Natural killer cell (primary cell): Measurements from ENCODE around the gene KIAA1671. TPM values are rescaled to one million over a fixed set of nuclear protein-coding genes. Genes with fewer than 3 reads are reported as not detected.

Source experiments
- ATAC-seq, 3 donors: fragments of 150-1000 bp in 2 of 3; fragments of 200-7000 bp in 1 of 3; cut with Tn5 transposase; 1 replicate in 1 of 3; 2 replicates in 2 of 3; pipeline ENCODE4 v1.10.0; 2021; ENCODE audit warnings: mild to moderate bottlenecking in 2 of 3, moderate library complexity in 2 of 3
- DNase-seq, 2 donors: peaks; one replicate each; pipeline versions ENCODE4 v3.0.0 to v3.0.0-alpha.2; 2013 to 2021; ENCODE audit warnings: mixed read lengths in 1 of 2
- H3K27ac ChIP-seq: one replicate; pipeline ENCODE4 v1.5.1; 2013; ENCODE audit warnings: mild to moderate bottlenecking, low read length
- H3K27me3 ChIP-seq: one replicate; pipeline ENCODE4 v1.6.1; 2013; ENCODE audit warnings: low read length; ENCODE audit not compliant: control insufficient read depth, insufficient read depth
- H3K36me3 ChIP-seq: one replicate; pipeline ENCODE4 v1.6.1; 2013; ENCODE audit warnings: low read length; ENCODE audit not compliant: control insufficient read depth, insufficient read depth
- H3K4me1 ChIP-seq: one replicate; pipeline ENCODE4 v1.6.1; 2013; ENCODE audit warnings: low read length; ENCODE audit not compliant: control insufficient read depth, insufficient read depth
- H3K4me3 ChIP-seq: one replicate; pipeline ENCODE4 v1.5.1; 2013; ENCODE audit warnings: low read length
- H3K9me3 ChIP-seq: one replicate; pipeline ENCODE4 v1.6.1; 2013; ENCODE audit warnings: low read length; ENCODE audit not compliant: control insufficient read depth, insufficient read depth
- H3K27ac Mint-ChIP-seq, 2 donors: one replicate each; pipeline ENCODE4 v1.8.0; 2022; ENCODE audit warnings: mild to moderate bottlenecking in 2 of 2, mixed read lengths in 2 of 2, moderate library complexity in 1 of 2
- H3K27me3 Mint-ChIP-seq, 2 donors: one replicate each; pipeline ENCODE4 v1.8.0; 2022; ENCODE audit warnings: low read depth in 2 of 2, mixed read lengths in 2 of 2
- H3K36me3 Mint-ChIP-seq: one replicate; pipeline ENCODE4 v1.8.0; 2022; ENCODE audit warnings: mixed read lengths
- H3K4me1 Mint-ChIP-seq, 2 donors: one replicate each; pipeline ENCODE4 v1.8.0; 2022; ENCODE audit warnings: mixed read lengths in 2 of 2
- H3K4me3 Mint-ChIP-seq: one replicate; pipeline ENCODE4 v1.8.0; 2022; ENCODE audit warnings: mild to moderate bottlenecking, moderate library complexity, mixed read lengths
- H3K9me3 Mint-ChIP-seq, 2 donors: one replicate each; pipeline ENCODE4 v1.8.0; 2022; ENCODE audit warnings: mixed read lengths in 2 of 2
- WGBS: methylation state at CpG from one replicate; pipeline ENCODE4 v1.1.7; 2013; ENCODE audit warnings: missing lambda C conversion rate; ENCODE audit not compliant: insufficient coverage; 5-methylcytosine and 5-hydroxymethylcytosine counted together
- intact Hi-C: fragments of 100-400 bp; cut with micrococcal nuclease; formaldehyde crosslinking; loops from one replicate; pipeline ENCODE4 v1.14.2; 2022
- total RNA-seq, 4 donors: library from RNA; stranded (reverse); fragments of 120-200 nt in 1 of 4; gene quantifications; one replicate each; pipeline versions ENCODE4 v1.2.3 to v1.2.4, GENCODE V29; 2013 to 2022
- TF ChIP-seq, protein P1 (sequence below): fragments of 200-600 bp; IDR thresholded peaks from one replicate; pipeline ENCODE4 v1.8.0; 2022; ENCODE audit warnings: antibody characterized with exemption

KIAA1671 gene
- total RNA-seq, 3 donors from 2014 or later (not counting 1 experiment from before 2014, with no cell fraction given) = 3.6 to 24.0 (median 7.3) TPM

GRCh38 chr22:25067851-25068421, 115.4 kb downstream of the KIAA1671 start:
- Mint-ChIP-seq H3K4me3 (peak overlapping the region; percentile 92), H3K27ac (peak overlapping the region; percentile 92 to 97), H3K27me3 (no peaks in the 10 kb centered on the region), H3K36me3 (no peaks in the 10 kb centered on the region), H3K4me1 (peaks cover 56 to 83% of the 10 kb centered on the region in 2 donors), H3K9me3 (no peaks in the 10 kb centered on the region)
- TF ChIP-seq, protein P1, sequence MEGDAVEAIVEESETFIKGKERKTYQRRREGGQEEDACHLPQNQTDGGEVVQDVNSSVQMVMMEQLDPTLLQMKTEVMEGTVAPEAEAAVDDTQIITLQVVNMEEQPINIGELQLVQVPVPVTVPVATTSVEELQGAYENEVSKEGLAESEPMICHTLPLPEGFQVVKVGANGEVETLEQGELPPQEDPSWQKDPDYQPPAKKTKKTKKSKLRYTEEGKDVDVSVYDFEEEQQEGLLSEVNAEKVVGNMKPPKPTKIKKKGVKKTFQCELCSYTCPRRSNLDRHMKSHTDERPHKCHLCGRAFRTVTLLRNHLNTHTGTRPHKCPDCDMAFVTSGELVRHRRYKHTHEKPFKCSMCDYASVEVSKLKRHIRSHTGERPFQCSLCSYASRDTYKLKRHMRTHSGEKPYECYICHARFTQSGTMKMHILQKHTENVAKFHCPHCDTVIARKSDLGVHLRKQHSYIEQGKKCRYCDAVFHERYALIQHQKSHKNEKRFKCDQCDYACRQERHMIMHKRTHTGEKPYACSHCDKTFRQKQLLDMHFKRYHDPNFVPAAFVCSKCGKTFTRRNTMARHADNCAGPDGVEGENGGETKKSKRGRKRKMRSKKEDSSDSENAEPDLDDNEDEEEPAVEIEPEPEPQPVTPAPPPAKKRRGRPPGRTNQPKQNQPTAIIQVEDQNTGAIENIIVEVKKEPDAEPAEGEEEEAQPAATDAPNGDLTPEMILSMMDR = no peak
- peak; percentile 72 to 96 for DNase-seq
- intact Hi-C loops = loop anchor here (1.0 kb wide), 1 partner anchor 13 kb away; no protein-coding TSS in a partner anchor
- H3K9me3 ChIP-seq = no peaks in the 10 kb centered on the region
- no peaks in the 10 kb centered on the region for H3K36me3 ChIP-seq
- no peaks in the 10 kb centered on the region for H3K27me3 ChIP-seq
- H3K27ac ChIP-seq = peak overlapping the region; percentile 83
- WGBS = 33% methylated on average over 18 of the region's 18 CpGs
- peak; percentile 86 to 95 (median 89) for ATAC-seq
- H3K4me3 ChIP-seq = no peak overlapping the region
- peaks cover 89% of the 10 kb centered on the region for H3K4me1 ChIP-seq

DNA sequence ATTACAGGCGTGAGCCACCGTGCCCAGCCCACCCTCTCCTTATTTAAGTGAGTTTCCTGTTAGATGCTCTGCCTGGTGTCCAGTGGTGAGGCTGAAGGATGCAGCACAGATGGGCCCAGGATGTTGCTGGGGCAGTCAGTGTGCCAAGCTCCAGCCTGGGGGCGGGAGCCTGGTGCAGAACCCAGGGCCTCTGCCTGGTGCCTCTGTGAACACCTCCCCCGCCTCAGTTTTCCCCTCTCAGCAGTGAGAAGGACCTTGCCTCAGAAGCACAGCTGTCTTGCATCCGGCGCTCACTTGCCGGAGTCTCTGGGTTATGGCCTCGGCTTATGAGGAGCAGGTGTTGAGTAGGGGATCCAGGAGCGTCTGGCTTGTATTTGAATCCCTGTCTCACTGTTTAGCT, 116.2 kb downstream of the KIAA1671 start:
- ATAC-seq (no peak), DNase-seq (peak in 1 of 2 donors; percentile 69)
- Mint-ChIP-seq H3K27ac (peak overlapping the region; percentile 92 to 97), H3K27me3 (no peaks in the 10 kb centered on the region), H3K4me1 (peaks cover 56 to 83% of the 10 kb centered on the region in 2 donors), H3K36me3 (no peaks in the 10 kb centered on the region), H3K9me3 (no peaks in the 10 kb centered on the region), H3K4me3 (peak overlapping the region; percentile 92)
- Histone ChIP-seq H3K36me3 (no peaks in the 10 kb centered on the region), H3K4me3 (no peak overlapping the region), H3K9me3 (no peaks in the 10 kb centered on the region), H3K27ac (peak overlapping the region; percentile 22), H3K4me1 (peaks cover 86% of the 10 kb centered on the region), H3K27me3 (no peaks in the 10 kb centered on the region)
- intact Hi-C loops = loop anchor here (1.0 kb wide), 1 partner anchor 13 kb away; no protein-coding TSS in a partner anchor
- TF ChIP-seq, protein P1 = no peak
- WGBS = 70% methylated on average over 9 of the region's 9 CpGs

DNA sequence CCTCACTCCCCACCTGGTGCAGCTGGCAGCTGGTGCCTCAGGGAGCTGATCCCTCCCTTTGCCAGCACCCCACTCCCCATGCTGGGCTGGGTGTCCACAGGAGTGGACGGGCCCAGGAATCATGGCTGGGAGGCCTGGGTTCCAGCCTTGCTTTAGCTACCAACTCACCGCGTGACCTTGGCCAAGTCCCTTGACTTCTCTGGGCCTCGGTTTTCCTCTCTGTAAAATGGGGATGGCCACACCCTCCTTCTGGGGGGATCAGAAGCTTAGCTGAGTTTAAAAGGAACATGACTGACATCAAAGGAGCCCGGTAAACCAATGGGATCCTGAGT, 116.9 kb downstream of the KIAA1671 start:
- H3K36me3 Mint-ChIP-seq = no peaks in the 10 kb centered on the region
- peaks cover 59 to 87% of the 10 kb centered on the region in 2 donors for H3K4me1 Mint-ChIP-seq
- H3K36me3 ChIP-seq = no peaks in the 10 kb centered on the region
- TF ChIP-seq, protein P1 = no peak
- H3K4me3 ChIP-seq = no peak overlapping the region
- H3K9me3 Mint-ChIP-seq = no peaks in the 10 kb centered on the region
- peak overlapping the region; percentile 92 for H3K4me3 Mint-ChIP-seq
- peak overlapping the region; percentile 92 for H3K27ac Mint-ChIP-seq
- H3K27me3 ChIP-seq = no peaks in the 10 kb centered on the region
- H3K27me3 Mint-ChIP-seq = no peaks in the 10 kb centered on the region
- DNase-seq = no peak
- WGBS = 66% methylated on average over 5 of the region's 5 CpGs
- no peak for ATAC-seq
- H3K9me3 ChIP-seq = no peaks in the 10 kb centered on the region
- H3K27ac ChIP-seq = no peak overlapping the region
- intact Hi-C loops = no loop called here
- H3K4me1 ChIP-seq = peaks cover 83% of the 10 kb centered on the region
